ENCODE data around the gene SFXN5.

SFXN5 gene

GRCh38 chr2:73013936-73014335 is 57.6 kb downstream of the SFXN5 start:
- DNase-seq, result no peak

GRCh38 chr2:73009177-73009839 is 62.2 kb downstream of the SFXN5 start:
- no peak for DNase-seq

- DNase-seq, result no peak
Observed at GRCh38 chr2:73008766-73009135, 62.8 kb downstream of the SFXN5 start.

GRCh38 chr2:73007991-73008765 is 63.3 kb downstream of the SFXN5 start:
- no peak for DNase-seq

- DNase-seq, result no peak
Observed at GRCh38 chr2:73006969-73007710, 64.4 kb downstream of the SFXN5 start.

- DNase-seq, result no peak
Observed at GRCh38 chr2:73004889-73005596, 66.5 kb downstream of the SFXN5 start.

- no peak for DNase-seq
Observed at GRCh38 chr2:73004466-73004865, 67.0 kb downstream of the SFXN5 start.

GRCh38 chr2:73003027-73003426 is 68.5 kb downstream of the SFXN5 start:
- DNase-seq, result no peak

- DNase-seq, result no peak
Observed at GRCh38 chr2:73000808-73001570, 70.5 kb downstream of the SFXN5 start.

- no peak for DNase-seq
Observed at GRCh38 chr2:72999729-73000725, 71.5 kb downstream of the SFXN5 start.

- DNase-seq, result no peak
Observed at GRCh38 chr2:72998724-72999123, 72.8 kb downstream of the SFXN5 start.

GRCh38 chr2:72998234-72998651 is 73.3 kb downstream of the SFXN5 start:
- no peak for DNase-seq

GRCh38 chr2:72996117-72996502 is 75.4 kb downstream of the SFXN5 start:
- no peak for DNase-seq

- no peak for DNase-seq
Observed at GRCh38 chr2:72995430-72996116, 75.9 kb downstream of the SFXN5 start.

- no peak for DNase-seq
Observed at GRCh38 chr2:72994991-72995380, 76.5 kb downstream of the SFXN5 start.

- no peak for DNase-seq
Observed at GRCh38 chr2:72994282-72994990, 77.1 kb downstream of the SFXN5 start.

- DNase-seq, result no peak
Observed at GRCh38 chr2:72993933-72994280, 77.6 kb downstream of the SFXN5 start.

GRCh38 chr2:72993147-72993932 is 78.2 kb downstream of the SFXN5 start:
- no peak for DNase-seq

- DNase-seq, result no peak
Observed at GRCh38 chr2:72992734-72993102, 78.8 kb downstream of the SFXN5 start.
